Right forelimb (tissue), 1 donor: ENCODE measurements around the gene CDC37.

Source experiments
- DNase-seq: peaks from one replicate; pipeline ENCODE4 v3.0.0-alpha.2; 2018

Gene CDC37

DNA sequence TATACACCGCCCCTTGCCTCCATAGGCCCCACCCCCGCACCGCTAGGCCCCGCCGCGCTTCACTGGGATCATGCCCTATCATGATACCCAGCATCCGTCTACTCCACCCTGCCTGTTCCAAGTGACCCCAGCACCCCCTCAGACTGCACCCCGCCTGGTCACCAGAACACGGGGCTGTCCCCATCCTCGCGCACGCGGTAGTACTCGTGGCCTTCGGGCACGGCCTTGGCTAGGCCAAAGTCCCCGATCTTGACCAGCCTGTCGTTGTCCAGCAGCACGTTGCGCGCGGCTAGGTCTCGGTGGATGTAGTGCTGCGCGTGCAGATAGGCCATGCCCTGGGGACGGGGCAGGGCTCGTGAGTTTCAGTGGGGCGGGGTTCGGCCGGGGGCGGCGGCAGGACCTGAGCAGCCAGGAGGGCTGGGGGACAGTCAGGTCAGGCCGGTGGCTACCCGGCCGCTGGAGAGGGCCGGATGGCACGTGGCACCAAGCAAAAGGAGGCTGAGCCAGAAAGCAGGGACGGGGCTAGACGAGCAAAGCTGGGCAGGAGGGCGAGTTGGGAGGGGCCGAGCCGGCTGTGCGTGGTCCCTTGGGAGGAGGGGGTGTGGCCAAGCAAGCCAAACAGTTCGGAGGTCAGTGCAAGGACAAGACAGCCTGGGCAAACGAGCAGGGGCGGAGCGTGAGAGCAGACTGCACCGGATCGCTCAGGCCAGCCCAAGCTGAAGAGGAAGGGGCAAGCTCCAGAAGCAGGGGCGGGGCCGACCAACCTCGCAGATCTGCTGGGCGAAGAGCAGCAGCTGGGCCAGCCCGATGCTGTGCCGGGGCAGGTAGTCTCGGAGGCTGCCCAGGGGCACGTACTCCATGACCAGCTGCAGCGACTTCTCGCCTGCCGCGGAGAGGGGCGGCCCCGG, 50.3 kb downstream of the CDC37 start:
- DNase-seq = no peak

DNA sequence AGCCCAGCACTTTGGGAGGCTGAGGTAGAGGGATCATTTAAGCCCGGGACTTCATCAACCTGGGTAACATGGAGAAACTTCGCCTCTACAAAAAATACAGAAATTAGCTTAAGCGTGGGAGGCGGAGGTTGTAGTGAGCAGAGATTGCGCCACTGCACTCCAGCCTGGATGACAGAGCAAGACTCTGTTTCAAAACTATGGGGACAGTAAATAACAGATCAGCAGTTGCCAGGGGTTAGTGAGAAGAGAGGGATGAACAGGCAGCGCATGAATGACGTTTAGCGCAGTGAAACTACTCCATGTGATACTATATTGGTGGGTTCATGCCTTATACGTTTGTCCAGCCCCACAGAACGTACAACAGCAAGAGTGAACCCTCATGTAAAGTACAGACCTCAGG, 56.8 kb downstream of the CDC37 start:
- DNase-seq = no peak

DNA sequence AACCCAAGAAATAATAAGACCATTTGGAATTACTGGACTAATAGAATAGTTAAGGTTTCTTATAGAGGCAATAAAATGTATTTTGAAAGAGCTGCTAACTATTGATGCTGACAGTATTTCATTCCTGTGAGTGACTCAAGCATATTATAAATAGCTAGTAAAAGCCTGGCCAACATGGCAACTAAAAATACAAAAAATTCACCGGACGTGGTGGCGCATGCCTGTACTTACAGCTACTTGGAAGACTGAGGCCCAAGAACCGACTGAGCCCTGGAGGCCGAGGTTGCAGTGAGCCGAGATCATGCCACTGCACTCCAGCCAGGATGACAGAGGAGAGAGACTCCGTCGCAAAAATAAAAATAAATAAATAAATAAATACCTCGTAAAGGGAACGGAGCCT, 58.6 kb downstream of the CDC37 start:
- DNase-seq = no peak

DNA sequence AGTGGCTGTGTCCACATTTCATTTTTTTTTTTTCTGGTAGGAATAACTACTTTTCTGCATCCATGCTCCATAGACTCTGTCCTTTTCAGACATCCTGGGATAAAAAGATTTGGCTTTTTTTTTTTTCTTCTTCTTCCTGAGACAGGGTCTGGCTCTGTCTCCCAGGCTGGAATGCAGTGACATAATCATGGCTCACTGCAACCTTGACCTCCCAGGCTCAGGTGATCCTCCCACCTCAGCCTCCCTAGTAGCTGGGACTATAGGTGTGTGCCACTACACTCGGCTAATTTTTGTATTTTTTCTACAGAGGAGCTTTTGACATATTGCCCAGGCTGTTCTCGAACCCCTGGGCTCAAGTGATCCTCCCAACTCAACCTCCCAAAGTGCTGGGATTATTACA, 59.8 kb downstream of the CDC37 start:
- DNase-seq = no peak
